HG03039 (cell line): ENCODE results near the gene PLCL2.

Experiments
- ATAC-seq: cut with Tn5 transposase; IDR thresholded peaks from one replicate; pipeline ENCODE4 v1.9.1; 2021; ENCODE audit warnings: mild to moderate bottlenecking, moderate library complexity; ENCODE audit not compliant: unreplicated experiment

Gene PLCL2

GRCh38 chr3:17038141-17038540 lies 153.4 kb downstream of the PLCL2 start:
- no peak for ATAC-seq

GRCh38 chr3:17038900-17039553 lies 154.3 kb downstream of the PLCL2 start:
- ATAC-seq = no peak

GRCh38 chr3:17039594-17039993 lies 154.8 kb downstream of the PLCL2 start:
- ATAC-seq = no peak

GRCh38 chr3:17040322-17040989 lies 155.7 kb downstream of the PLCL2 start:
- no peak for ATAC-seq

- no peak for ATAC-seq
Observed at GRCh38 chr3:17040990-17041377, 156.2 kb downstream of the PLCL2 start.

GRCh38 chr3:17044855-17045254 lies 160.1 kb downstream of the PLCL2 start:
- ATAC-seq = peak; percentile 89

GRCh38 chr3:17045705-17046104 lies 160.9 kb downstream of the PLCL2 start:
- no peak for ATAC-seq

GRCh38 chr3:17046623-17047022 lies 161.9 kb downstream of the PLCL2 start:
- ATAC-seq = no peak

GRCh38 chr3:17047162-17047561 lies 162.4 kb downstream of the PLCL2 start:
- no peak for ATAC-seq

- no peak for ATAC-seq
Observed at GRCh38 chr3:17047894-17048293, 163.1 kb downstream of the PLCL2 start.

GRCh38 chr3:17050071-17050470 lies 165.3 kb downstream of the PLCL2 start:
- ATAC-seq = no peak

- ATAC-seq = no peak
Observed at GRCh38 chr3:17050506-17050905, 165.8 kb downstream of the PLCL2 start.

GRCh38 chr3:17052363-17052762 lies 167.6 kb downstream of the PLCL2 start:
- peak; percentile 58 for ATAC-seq

- no peak for ATAC-seq
Observed at GRCh38 chr3:17054301-17054981, 169.7 kb downstream of the PLCL2 start.

GRCh38 chr3:17054982-17055343 lies 170.2 kb downstream of the PLCL2 start:
- no peak for ATAC-seq

GRCh38 chr3:17055374-17056276 lies 170.9 kb downstream of the PLCL2 start:
- peak; percentile 52 for ATAC-seq

GRCh38 chr3:17057321-17057720 lies 172.6 kb downstream of the PLCL2 start:
- no peak for ATAC-seq

- ATAC-seq = no peak
Observed at GRCh38 chr3:17059989-17060550, 175.3 kb downstream of the PLCL2 start.

- no peak for ATAC-seq
Observed at GRCh38 chr3:17061005-17061404, 176.2 kb downstream of the PLCL2 start.

GRCh38 chr3:17062736-17063135 lies 178.0 kb downstream of the PLCL2 start:
- no peak for ATAC-seq

GRCh38 chr3:17063596-17063995 lies 178.8 kb downstream of the PLCL2 start:
- ATAC-seq = no peak
